HepG2 (cell line): ENCODE data around the gene ST8SIA2. TPM values are rescaled to one million over a fixed set of nuclear protein-coding genes. Genes with fewer than 3 reads are reported as not detected.

Experiments used
- ATAC-seq: fragments of 200-7000 bp; cut with Tn5 transposase; 3 replicates; pipeline ENCODE4 v1.9.1; 2020; ENCODE audit warnings: mild to moderate bottlenecking, moderate library complexity
- BruUV-seq: library from RNA; stranded (reverse); fragments of 400-500 nt; replicated peaks from 2 replicates; lab custom pipeline; 2021; lab: Mats Ljungman, UMichigan
- CTCF ChIA-PET: fragments of 300-600 bp; formaldehyde crosslinking; extraction: SDS; loops from one replicate; lab custom pipeline; 2021; ENCODE audit warnings: low total read pairs, inconsistent platforms, low intra/inter-chr PET ratio; lab: Yijun Ruan, JAX
- POLR2A ChIA-PET: fragments of 350-600 bp; sonication (Branson Sonifier 250); formaldehyde crosslinking; loops from one replicate; lab custom pipeline; 2020; ENCODE audit warnings: antibody characterized with exemption, inconsistent platforms; lab: Yijun Ruan, JAX
- DNase-seq: peaks from one replicate; pipeline ENCODE4 v3.0.0-alpha.2; 2015; ENCODE audit warnings: low spot score
- FAIRE-seq: peaks from 3 replicates; lab custom pipeline; 2011; peaks lifted over from hg19 to GRCh38; lab: Jason Lieb, UNC
- H2AFZ ChIP-seq: one replicate; pipeline ENCODE4 v1.6.1; 2011; ENCODE audit warnings: low read length, inconsistent platforms
- H3K27ac ChIP-seq: fragments of 300-600 bp; 3 replicates; pipeline ENCODE4 v1.8.0; 2011; ENCODE audit warnings: mixed run types, mild to moderate bottlenecking, mixed read lengths, low read length, inconsistent platforms; ENCODE audit not compliant: insufficient read depth; ENCODE audit errors: extremely low read length
- H3K27me3 ChIP-seq, 2 experiments: fragments of 200-600 bp in 1 of 2; 2 replicates in 1 of 2; 3 replicates in 1 of 2; pipeline versions ENCODE4 v1.6.0 to v1.8.0; 2011; ENCODE audit warnings: low read length in 2 of 2, mild to moderate bottlenecking in 2 of 2, moderate library complexity in 2 of 2, inconsistent platforms in 1 of 2; ENCODE audit not compliant: insufficient read depth in 2 of 2, control insufficient read depth in 1 of 2
- H3K36me3 ChIP-seq, 2 experiments: fragments of 200-600 bp in 1 of 2; replicated peaks in 1 of 2; 2 replicates in 1 of 2; 3 replicates in 1 of 2; pipeline versions ENCODE4 v1.5.1 to v1.8.0; 2011; ENCODE audit warnings: low read length in 2 of 2, inconsistent platforms in 1 of 2; ENCODE audit not compliant: insufficient read depth in 2 of 2, control insufficient read depth in 1 of 2
- H3K4me1 ChIP-seq: 2 replicates; pipeline ENCODE4 v1.5.1; 2012; ENCODE audit warnings: low read length, inconsistent platforms; ENCODE audit not compliant: insufficient read depth
- H3K4me2 ChIP-seq: 2 replicates; pipeline ENCODE4 v1.6.0; 2011; ENCODE audit warnings: low read depth, low read length, inconsistent platforms
- H3K4me3 ChIP-seq, 3 experiments: fragments of 200-600 bp in 1 of 3; sonication (generic), shearing (Covaris generic) in 1 of 3; replicated peaks in 1 of 3; 2 replicates each; pipeline ENCODE4 v1.5.1; 2011 to 2016; ENCODE audit warnings: low read length in 3 of 3, inconsistent platforms in 2 of 3, low read depth in 2 of 3, mild to moderate bottlenecking in 2 of 3, control low read depth in 1 of 3, mixed read lengths in 1 of 3; ENCODE audit not compliant: insufficient read depth in 1 of 3
- H3K79me2 ChIP-seq: one replicate; pipeline ENCODE4 v1.6.1; 2011; ENCODE audit warnings: low read length, inconsistent platforms; ENCODE audit not compliant: insufficient read depth
- H3K9ac ChIP-seq: 2 replicates; pipeline ENCODE4 v1.6.0; 2011; ENCODE audit warnings: mild to moderate bottlenecking, low read depth, low read length, inconsistent platforms; ENCODE audit not compliant: insufficient read depth
- H3K9me3 ChIP-seq: 2 replicates; pipeline ENCODE4 v1.5.1; 2012; ENCODE audit warnings: mild to moderate bottlenecking, low read length
- H4K20me1 ChIP-seq: 2 replicates; pipeline ENCODE4 v1.6.0; 2011; ENCODE audit warnings: inconsistent platforms, mild to moderate bottlenecking, low read length, moderate library complexity; ENCODE audit not compliant: insufficient read depth
- CBX5 ChIP-seq: sonication (generic); formaldehyde crosslinking; IDR thresholded peaks from 2 replicates; pipeline ENCODE4 v1.4.0; 2020; ENCODE audit warnings: missing genetic modification reagents, borderline replicate concordance
- MTA1 ChIP-seq: sonication (generic); formaldehyde crosslinking; IDR thresholded peaks from 2 replicates; pipeline ENCODE4 v1.4.0; 2020; ENCODE audit warnings: missing genetic modification reagents, mild to moderate bottlenecking, borderline replicate concordance
- NONO ChIP-seq, 2 experiments: fragments of 450-650 bp in 1 of 2; sonication (generic) in 1 of 2; formaldehyde crosslinking in 1 of 2; IDR thresholded peaks in 1 of 2; conservative IDR thresholded peaks in 1 of 2; 2 replicates each; pipeline versions ENCODE4 v1.6.1 to v1.8.0; 2017 to 2022; ENCODE audit warnings: mild to moderate bottlenecking in 1 of 2, missing genetic modification reagents in 1 of 2, moderate library complexity in 1 of 2
- STAT5B ChIP-seq: sonication (generic); formaldehyde crosslinking; IDR thresholded peaks from 2 replicates; pipeline ENCODE4 v1.4.0; 2020; ENCODE audit warnings: missing genetic modification reagents
- ZFP82 ChIP-seq: sonication (generic); formaldehyde crosslinking; IDR thresholded peaks from 2 replicates; pipeline ENCODE4 v1.5.1; 2020; ENCODE audit warnings: mild to moderate bottlenecking, missing genetic modification reagents, borderline replicate concordance
- ZNF251 ChIP-seq: sonication (generic); formaldehyde crosslinking; IDR thresholded peaks from 2 replicates; pipeline ENCODE4 v1.9.0; 2021; ENCODE audit warnings: mild to moderate bottlenecking, missing genetic modification reagents
- ZNF326 ChIP-seq: sonication (generic); formaldehyde crosslinking; IDR thresholded peaks from 2 replicates; pipeline ENCODE4 v1.4.0; 2020; ENCODE audit warnings: missing genetic modification reagents, borderline replicate concordance
- ZNF329 ChIP-seq: sonication (generic); formaldehyde crosslinking; IDR thresholded peaks from 2 replicates; pipeline ENCODE4 v1.9.0; 2021; ENCODE audit warnings: low read depth, mild to moderate bottlenecking, missing genetic modification reagents
- ZNF451 ChIP-seq: sonication (generic); formaldehyde crosslinking; IDR thresholded peaks from 2 replicates; pipeline ENCODE4 v1.5.0; 2020; ENCODE audit warnings: mild to moderate bottlenecking, missing genetic modification reagents
- ZNF512 ChIP-seq: sonication (generic); formaldehyde crosslinking; IDR thresholded peaks from 2 replicates; pipeline ENCODE4 v1.4.0; 2020; ENCODE audit warnings: mild to moderate bottlenecking, missing genetic modification reagents
- ZNF704 ChIP-seq: sonication (generic); formaldehyde crosslinking; IDR thresholded peaks from 2 replicates; pipeline ENCODE4 v1.8.1; 2023; ENCODE audit warnings: mild to moderate bottlenecking, inconsistent platforms, moderate library complexity, missing genetic modification reagents, borderline replicate concordance
- WGBS: methylation state at CpG from one replicate; pipeline ENCODE4 v1.1.6; 2017; ENCODE audit warnings: low lambda C conversion rate; 5-methylcytosine and 5-hydroxymethylcytosine counted together
- in situ Hi-C: cut with HindIII; loops from 2 replicates; pipeline ENCODE4 v1.10.0; 2017; ENCODE audit warnings: low pct_unique_long_range_greater_than_20kb; ENCODE audit not compliant: extremely low pct_ligation_motif_present
- intact Hi-C: fragments of 100-400 bp; cut with micrococcal nuclease; formaldehyde crosslinking; loops from one replicate; pipeline ENCODE4 v1.10.0; 2022; ENCODE audit not compliant: unreplicated experiment
- polyA plus RNA-seq, 8 experiments: library from polyadenylated mRNA; depleted of rRNA in 3 of 8; stranded (reverse) in 7 of 8; unstranded in 1 of 8; fragments of >200 nt; fragmentation: Illumina TruSeq in 4 of 8; extraction: Trizol in 4 of 8; gene quantifications; 2 replicates each; pipeline versions ENCODE4 v1.2.1 to v1.2.3, GENCODE V29; 2011 to 2016; ENCODE audit warnings: low read depth in 4 of 8, missing spikeins in 1 of 8, mixed read lengths in 1 of 8; ENCODE audit not compliant: insufficient read depth in 1 of 8
- total RNA-seq, 5 experiments: library from RNA; depleted of rRNA; stranded (reverse); fragments of >200 nt; fragmentation: Illumina TruSeq; extraction: Trizol; gene quantifications; 2 replicates each; pipeline ENCODE4 v1.2.3, GENCODE V29; 2016; ENCODE audit warnings: low read depth in 1 of 5
- TF ChIP-seq, protein P1 (sequence below): IDR thresholded peaks from 2 replicates; pipeline ENCODE4 v1.6.1; 2016; ENCODE audit warnings: mild to moderate bottlenecking, missing biosample characterization, missing genetic modification reagents
- TF ChIP-seq, protein P2 (sequence below): sonication (generic); formaldehyde crosslinking; conservative IDR thresholded peaks from 2 replicates; pipeline ENCODE4 v1.4.0; 2020; ENCODE audit warnings: missing genetic modification reagents

The ST8SIA2 gene
- total and polyA plus RNA-seq, 2 of the 13 experiments (the other 11 are each of a cell fraction or from before 2014, with no cell fraction given): not detected

- no TSS peak for BruUV-seq
- TF ChIP-seq ZNF251 (CRISPR knock-in tag): no peak
- TF ChIP-seq ZNF451 (CRISPR knock-in tag): no peak
- no peak for TF ChIP-seq NONO (IDR thresholded peaks at IDR 0.05)
- TF ChIP-seq NONO (CRISPR knock-in tag; conservative IDR thresholded peaks at IDR 0.05): no peak
- TF ChIP-seq STAT5B (CRISPR knock-in tag): no peak
- no peak for TF ChIP-seq ZFP82
- TF ChIP-seq CBX5 (CRISPR knock-in tag): no peak
- TF ChIP-seq ZNF326 (CRISPR knock-in tag): no peak
- Histone ChIP-seq H3K27me3 (peaks cover 1 to 37% of the 10 kb centered on the region in 2 experiments; a peak in 4 of 5 replicates), H3K4me3 (no peak overlapping the region), H4K20me1 (no peaks in the 10 kb centered on the region), H3K9me3 (no peaks in the 10 kb centered on the region), H3K4me2 (no peak overlapping the region), H3K9ac (no peak overlapping the region), H3K27ac (no peak overlapping the region), H3K36me3 (no peaks in the 10 kb centered on the region), H2AFZ (no peak overlapping the region), H3K79me2 (no peaks in the 10 kb centered on the region), H3K4me1 (no peaks in the 10 kb centered on the region)
- FAIRE-seq (no peak), DNase-seq (no peak), ATAC-seq (no peak)
- in situ Hi-C loops: no loop called here
- POLR2A ChIA-PET: no interaction called here
- 3% methylated on average over 5 of the region's 5 CpGs for WGBS
- intact Hi-C loops: no loop called here
- CTCF ChIA-PET: no interaction called here
These were observed 17.6 kb downstream of the ST8SIA2 start for GRCh38 chr15:92411256-92411655.

GRCh38 chr15:92413510-92413909 lies 19.8 kb downstream of the ST8SIA2 start:
- H3K4me2 ChIP-seq: no peak overlapping the region
- ChIA-PET CTCF (no interaction called here), POLR2A (no interaction called here)
- in situ Hi-C loops (no loop called here), intact Hi-C loops (no loop called here)
- H4K20me1 ChIP-seq: no peaks in the 10 kb centered on the region
- no peak for FAIRE-seq
- no peaks in the 10 kb centered on the region for H3K36me3 ChIP-seq
- H3K4me1 ChIP-seq: no peaks in the 10 kb centered on the region
- no peak for ATAC-seq
- peaks cover 1 to 46% of the 10 kb centered on the region in 2 experiments; a peak in 4 of 5 replicates for H3K27me3 ChIP-seq
- no peak overlapping the region for H2AFZ ChIP-seq
- H3K9me3 ChIP-seq: no peaks in the 10 kb centered on the region
- no TSS peak for BruUV-seq
- no peak overlapping the region for H3K9ac ChIP-seq
- H3K4me3 ChIP-seq: no peak overlapping the region
- no peak overlapping the region for H3K27ac ChIP-seq
- H3K79me2 ChIP-seq: no peaks in the 10 kb centered on the region
- WGBS: 33% methylated on average over 9 of the region's 9 CpGs
- no peak for DNase-seq
- TF ChIP-seq, protein P1, sequence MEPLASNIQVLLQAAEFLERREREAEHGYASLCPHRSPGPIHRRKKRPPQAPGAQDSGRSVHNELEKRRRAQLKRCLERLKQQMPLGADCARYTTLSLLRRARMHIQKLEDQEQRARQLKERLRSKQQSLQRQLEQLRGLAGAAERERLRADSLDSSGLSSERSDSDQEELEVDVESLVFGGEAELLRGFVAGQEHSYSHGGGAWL (CRISPR knock-in tag): no peak
- no peak for TF ChIP-seq MTA1
- no peak for TF ChIP-seq ZNF704 (CRISPR knock-in tag)
- no peak for TF ChIP-seq ZNF329
- TF ChIP-seq ZNF512 (CRISPR knock-in tag): no peak
- TF ChIP-seq, protein P2, sequence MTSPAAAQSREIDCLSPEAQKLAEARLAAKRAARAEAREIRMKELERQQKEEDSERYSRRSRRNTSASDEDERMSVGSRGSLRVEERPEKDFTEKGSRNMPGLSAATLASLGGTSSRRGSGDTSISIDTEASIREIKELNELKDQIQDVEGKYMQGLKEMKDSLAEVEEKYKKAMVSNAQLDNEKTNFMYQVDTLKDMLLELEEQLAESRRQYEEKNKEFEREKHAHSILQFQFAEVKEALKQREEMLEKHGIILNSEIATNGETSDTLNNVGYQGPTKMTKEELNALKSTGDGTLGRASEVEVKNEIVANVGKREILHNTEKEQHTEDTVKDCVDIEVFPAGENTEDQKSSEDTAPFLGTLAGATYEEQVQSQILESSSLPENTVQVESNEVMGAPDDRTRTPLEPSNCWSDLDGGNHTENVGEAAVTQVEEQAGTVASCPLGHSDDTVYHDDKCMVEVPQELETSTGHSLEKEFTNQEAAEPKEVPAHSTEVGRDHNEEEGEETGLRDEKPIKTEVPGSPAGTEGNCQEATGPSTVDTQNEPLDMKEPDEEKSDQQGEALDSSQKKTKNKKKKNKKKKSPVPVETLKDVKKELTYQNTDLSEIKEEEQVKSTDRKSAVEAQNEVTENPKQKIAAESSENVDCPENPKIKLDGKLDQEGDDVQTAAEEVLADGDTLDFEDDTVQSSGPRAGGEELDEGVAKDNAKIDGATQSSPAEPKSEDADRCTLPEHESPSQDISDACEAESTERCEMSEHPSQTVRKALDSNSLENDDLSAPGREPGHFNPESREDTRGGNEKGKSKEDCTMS (CRISPR knock-in tag): no peak
